HG02623 (cell line): ENCODE data around the gene KCP.
"Not testable (repeated sequence)": the region's sequence is repeated elsewhere in the genome, so short reads cannot be mapped to it uniquely, and the experiment has no call there.

ENCODE experiments used
- ATAC-seq: cut with Tn5 transposase; IDR thresholded peaks from one replicate; pipeline ENCODE4 v1.9.1; 2021; ENCODE audit warnings: moderate library complexity; ENCODE audit not compliant: unreplicated experiment

KCP gene

DNA sequence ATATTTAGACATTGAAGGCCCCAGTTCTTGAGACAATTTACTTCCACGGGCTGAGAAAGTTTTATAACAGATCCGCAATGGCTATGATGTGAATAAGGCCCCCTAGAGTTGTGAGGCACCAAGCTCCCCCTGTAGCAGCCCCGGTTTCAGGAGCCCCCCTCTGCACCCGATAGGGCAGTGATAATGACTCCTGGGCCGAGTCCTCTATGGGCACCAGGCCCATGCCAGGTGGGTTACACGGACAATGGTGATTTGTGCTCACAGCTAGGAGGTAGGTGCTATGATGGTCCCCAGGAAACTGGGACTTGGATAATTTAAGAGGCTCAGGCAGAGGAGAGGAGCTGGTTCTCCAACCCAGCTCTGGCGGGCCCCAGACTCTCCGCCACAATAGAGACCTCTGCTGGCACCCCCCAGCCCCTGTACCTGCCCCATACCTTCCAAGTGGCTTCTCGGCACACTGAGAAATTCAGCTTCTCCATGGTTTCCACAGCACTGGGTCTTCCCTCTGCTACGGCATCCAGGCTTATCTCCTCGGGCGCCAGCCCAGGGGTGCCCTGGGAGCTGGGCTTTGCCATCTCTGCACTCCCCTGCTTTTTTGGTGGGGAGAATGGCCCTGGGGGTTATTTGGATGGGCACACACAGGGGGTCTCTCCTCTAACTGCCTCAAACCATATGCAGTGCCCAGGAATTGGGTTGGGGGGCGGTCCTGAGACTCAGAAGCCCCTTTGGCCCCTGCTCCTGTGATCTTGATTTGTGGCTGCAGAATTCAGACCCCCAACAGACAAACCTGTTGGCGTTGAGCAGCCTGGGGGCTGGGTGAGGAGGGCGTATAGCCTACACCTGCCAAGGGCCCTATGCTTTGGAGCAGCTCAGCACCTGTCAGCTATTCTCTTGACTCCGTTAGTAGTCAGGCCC lies 12.2 kb upstream of the KCP start:
- ATAC-seq = no peak

DNA sequence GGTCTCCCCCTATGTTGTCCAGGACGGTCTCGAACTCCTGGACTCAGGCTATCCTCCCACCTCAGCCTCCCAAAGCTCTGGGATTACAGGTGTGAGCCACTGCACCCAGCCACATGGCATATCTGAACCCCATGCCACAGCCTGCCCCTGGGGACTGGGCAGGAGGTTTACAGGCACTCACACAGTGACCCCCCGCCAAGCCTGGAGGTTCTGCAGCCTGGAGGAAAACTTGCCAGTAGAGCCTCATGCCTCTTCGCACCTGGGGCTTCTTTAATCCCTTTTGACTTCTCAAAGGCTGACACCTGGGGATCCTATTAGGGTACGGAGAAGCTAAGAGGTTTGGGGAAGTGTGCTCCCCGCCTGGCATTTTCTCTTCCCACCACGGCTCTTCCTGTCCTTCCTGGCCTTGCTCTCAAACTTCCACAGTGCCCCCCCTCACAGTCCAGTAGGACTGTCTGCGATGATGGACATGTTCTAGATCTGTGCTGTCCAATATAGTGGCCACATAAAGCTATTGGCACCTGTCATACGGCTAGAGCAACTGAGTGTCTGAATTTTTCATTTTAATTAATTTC lies 11.4 kb upstream of the KCP start:
- no peak for ATAC-seq

DNA sequence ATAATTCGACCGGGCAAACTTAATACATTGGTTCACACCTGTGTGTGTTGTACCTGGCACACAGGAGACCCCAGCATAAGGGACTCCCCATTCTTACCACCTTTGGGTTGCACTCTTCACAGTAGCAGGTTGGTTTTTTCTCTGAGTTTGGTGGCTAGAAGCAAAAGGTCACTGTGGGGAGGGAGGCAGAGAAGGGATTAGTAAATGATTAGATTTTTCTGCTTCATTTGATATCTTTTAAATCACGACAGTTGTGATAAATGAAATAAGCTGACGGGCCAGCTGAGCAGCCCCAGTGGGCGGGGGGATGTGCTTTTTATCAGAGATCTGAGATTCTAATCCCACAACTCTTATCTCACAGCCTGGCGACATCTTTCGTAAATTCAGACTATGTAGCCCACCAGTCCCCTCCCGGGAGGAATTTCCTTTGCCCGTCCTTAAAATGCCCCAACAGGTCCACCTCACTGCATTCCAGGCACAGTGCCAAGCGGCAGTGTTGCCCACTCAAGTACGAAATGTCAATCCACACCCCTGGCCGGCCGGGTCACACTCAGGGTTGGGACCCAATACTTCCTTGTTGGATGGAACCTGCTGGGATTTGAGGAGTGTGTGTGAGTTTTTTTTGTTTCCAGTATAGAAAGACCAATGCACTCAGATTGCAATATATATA lies 10.5 kb upstream of the KCP start:
- ATAC-seq = no peak

DNA sequence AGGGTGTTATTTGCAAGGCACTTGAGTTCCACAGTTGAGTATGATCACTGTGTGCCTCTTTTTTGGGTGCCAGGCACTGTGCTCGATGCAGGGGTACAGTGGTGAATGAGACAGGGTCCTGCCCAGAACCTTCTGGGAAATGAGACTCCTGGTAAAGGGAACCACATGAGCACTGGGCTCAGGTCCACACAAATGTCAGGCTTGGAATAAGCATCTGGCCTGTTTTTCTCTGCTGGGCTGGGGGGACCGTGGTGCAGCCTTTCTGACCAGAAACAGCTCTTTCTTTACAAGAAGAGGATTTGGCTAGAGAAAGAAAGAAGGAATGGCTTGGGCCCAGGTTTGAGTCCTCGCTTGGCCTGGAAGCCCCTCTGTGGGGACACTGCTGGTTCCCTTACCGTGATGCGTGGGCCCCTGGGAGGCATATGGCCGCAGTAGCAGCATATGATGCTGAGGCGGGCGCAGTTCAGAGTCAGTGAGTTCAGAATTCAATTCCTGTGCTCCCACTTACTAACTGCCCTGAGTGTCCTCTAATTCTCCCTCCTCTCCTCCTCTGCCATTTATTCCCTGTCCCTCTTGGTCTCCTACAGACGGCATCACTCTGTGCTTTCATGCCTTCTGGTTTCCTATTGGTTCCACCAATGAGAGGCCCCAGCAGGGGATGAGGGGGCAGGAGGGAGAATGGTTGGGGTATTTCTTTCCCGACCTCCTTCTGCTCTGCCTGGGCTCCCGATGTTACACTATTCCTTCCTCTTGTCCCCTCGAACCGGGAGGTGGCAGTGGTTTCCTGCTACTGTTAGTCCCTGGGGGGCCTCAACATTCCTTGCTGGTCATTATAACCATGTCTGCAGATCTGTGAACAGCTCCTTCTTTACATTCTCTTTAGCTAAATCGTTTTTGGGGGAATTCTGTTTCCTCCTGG lies 9.6 kb upstream of the KCP start:
- ATAC-seq = no peak

DNA sequence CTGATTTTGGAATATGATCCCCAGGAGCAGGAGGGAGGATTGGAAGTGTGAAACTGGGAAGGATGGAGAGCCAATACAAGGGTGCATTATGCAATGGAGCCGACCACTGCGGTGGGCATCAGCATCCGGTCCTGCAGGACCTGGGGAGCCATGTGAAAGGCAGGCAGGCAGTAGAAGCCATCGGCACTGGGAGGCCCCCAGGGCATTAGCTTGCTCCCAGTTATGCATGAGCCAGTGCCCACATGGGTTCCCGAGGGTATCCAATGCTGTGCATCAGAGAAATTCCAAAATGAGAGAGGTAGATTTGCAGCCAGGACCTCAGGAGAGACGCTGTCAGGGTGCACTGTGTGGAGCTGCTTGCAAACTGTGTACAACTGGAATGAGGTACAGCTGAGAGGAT lies 8.7 kb upstream of the KCP start:
- ATAC-seq = no peak

DNA sequence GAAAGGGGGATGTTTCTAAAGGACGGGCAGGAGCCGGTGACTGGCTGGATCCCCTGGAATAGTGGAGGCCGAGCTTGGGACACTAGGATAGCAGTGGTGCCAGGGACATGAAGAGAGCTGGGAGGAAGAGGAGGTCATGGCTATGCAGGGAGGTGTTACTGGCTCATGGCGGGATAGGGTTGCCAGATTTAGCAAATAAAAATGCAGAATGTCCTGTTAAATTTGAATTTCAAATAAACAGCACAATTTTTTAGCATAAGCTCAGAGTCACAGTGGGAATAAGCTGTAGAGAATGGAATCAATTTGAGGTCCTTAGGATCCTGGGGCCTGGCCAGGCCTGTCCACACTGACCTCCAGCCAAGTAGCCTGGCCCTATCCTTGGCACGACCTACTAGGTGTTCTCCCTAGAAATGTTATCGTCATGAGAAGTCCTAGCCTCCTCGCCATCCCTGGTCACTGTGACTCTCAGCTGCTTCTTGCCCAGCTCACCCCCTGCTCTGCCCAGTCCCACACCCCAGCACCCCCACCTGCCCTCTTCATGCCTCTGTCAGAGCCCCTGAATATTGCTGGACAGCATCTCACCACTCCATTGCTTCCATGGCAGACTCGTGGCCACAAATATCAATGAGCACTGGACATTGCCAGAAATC lies 7.6 kb upstream of the KCP start:
- no peak for ATAC-seq

DNA sequence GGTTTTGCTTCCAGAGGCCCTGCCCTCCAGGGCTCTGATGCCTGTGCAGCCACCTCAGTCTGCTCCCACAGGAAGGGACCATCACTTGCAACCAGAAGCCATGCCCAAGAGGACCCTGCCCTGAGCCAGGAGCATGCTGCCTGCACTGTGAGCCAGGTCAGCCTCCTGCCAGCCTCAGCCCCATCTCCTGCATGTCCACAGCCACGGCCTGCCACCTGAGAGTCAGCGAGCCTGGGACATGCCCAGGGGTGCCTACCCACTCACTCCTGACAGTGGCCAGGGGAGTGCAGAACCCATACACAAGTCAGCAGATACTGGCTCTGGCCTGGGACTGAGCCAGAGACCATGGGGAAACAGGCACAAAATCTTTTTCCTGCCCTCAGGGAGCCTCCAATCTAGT lies 6.6 kb upstream of the KCP start:
- no peak for ATAC-seq

DNA sequence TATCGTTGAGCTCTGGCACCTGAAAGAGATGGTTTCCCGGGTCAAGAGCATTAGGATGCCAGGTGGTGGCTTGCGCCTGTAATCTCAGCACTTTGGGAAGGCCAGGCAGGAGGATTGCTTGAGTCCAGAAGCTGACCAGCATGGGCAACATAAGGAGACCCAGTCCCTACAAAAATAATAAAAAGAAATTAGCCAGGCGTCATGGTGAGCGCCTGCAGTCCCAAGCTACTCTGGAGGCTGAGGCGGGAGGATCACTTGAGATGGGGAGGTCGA lies 6.1 kb upstream of the KCP start:
- no peak for ATAC-seq

DNA sequence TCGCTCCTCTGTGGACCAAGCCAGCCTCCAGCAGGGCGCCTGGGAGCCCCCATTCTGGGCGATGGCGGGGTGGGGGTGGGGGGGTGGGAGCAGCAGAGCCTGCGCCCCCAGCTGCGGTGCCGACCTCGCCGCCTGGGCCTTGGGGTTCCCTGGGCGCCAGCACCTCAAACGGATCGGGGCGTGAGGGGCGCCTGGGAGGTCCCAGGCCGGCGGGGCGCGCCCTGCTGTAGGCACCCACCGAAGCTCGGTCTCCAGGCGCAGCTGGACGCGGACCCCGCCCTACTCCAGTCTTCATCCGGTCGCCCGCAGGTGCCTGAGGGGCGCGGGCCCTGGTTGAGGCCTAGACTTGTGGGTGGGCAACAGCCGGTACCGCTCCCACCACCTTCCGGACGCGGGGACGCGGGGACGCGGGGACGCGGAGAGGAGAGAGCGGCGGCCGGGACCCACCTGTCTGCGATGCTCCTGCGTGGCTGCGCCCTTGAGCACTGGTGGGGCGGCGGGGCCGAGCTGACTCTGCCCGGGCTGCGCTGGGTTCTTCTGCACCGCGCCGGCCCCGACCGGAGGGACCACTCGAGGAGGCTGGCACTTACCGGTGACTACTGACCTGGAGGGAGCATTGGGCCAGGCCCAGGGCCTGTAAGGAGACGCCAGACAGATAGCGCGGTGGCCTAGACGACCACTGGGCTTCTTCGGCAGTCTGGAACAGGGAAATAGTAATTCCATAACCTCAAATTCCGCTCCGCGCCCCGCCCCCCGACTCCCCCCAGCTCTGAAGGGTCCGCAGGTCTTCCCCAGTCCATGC lies 5.5 kb upstream of the KCP start:
- no peak for ATAC-seq

DNA sequence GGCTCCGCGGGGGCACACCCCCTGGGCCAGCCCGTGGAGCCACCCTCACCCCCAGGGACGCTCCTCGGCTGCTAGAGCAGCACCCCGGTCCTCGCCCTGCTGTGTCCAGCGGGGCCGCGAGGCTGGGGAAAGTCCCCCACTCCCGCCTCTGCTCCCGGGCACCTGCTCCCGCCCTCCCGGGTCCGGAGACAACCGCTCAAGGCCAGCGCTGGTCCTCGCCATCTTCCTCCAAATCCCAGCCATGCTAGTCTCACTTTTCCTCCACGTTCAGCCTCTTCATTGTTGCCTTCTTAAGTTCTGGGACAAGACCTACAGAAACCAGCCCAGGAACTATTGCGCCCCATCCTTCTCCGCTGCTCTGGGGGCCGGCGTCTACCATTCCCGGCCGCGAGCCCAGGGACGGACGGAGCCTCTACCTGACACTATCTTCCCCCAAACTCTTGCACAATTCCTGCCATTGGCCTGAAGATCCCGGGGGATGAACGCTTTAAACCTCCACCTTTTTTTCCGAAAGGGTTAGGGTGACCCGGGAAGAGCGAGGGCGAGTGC lies 4.8 kb upstream of the KCP start:
- no peak for ATAC-seq

DNA sequence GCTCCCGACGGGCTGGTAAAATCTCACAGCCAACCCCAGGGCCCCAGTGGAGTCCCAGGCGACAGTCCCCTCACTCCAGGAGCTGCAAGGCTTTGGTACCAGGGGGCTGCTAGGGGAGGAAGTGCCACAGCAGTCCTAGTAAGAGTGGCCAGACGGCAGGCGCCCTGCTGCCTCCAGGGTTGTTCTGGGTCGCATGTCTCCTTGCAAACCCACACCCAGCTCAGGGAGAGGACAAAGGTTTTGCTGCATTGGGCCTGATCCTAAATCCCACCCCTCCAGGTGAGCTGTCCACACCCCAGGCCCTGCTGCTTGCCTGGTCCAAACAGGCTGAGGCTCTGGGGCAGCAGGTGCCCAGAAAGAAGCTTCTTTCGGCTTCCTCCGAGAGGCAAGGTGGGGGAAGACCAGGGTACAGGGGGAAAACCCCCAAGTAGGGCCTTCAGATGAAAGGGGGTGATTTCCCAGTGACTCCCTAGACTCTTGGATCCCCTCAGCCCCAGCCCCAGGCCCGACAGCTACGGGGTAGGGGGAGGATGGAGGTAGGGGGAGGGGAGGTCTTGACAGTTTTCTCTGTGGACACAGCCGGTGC lies 4.2 kb upstream of the KCP start:
- ATAC-seq = peak; percentile 45

DNA sequence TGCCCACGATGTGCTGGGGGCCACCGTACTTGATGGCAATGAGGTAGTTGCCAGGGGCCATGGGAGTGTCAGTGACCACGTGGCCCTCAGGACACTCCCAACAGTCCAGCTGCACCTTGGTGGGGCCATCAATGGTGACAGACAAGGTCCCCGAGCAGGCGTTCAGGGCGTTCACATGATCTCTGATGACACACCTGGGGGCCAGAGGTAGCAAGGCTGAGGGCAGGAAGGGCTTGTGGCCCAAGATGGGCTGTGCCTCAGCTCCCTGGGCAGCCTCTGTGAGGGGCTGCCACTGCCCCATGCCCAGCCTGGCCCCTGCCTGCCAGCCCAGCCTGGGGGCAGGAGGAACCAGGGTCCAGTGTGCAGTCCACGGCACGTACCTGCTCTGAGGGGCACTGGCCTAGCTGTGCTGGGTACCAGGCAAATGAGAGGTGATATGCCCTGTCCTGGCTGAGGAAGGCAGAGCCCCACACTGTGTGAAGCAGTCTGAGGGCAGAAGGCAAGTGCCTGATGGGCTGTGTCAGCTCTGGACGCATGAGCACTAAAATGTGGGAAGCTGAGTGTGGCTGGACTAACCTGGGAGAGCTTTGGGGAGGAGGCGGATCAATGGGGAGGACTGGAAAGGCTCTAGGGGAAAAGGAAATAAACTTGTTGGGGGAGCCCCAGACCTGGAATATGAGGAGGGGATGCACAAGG lies 3.5 kb upstream of the KCP start:
- no peak for ATAC-seq

DNA sequence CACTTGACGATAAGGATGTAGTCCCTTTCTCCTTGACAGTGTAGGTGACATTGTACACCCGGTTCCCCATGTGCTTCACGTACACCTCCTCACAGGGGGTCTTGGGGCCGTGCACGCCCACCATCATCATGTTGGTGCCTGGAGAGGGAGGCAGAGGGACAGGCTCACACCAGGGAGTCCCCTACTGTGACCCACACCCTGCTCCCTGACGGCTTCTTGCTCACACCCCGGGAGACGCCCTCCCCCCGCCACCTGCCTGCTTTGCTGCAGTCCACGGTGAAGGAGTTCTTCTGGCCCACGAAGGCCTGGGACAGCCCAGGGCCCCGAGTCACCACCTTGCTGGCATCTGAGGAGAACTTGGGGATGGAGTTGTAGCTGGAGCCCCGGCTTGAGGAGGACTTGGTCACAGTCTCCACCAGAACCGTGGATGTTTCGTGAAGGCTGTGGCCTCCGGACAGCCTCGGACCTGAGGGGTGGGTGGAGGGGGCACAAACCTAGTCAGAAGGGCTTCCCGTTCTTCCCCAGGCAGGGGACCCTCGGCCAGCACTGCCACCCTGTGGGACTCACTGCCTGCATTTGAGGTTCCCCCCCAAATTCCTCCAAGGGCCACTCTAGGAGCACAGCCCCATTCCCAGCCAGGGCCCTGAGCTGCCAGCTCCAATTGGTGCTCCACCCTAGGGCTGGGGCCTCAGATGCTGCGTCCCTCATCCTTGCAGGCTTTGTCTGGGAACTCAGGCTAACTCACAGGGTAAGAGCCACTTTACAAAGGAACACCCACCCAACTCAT lies 2.4 kb upstream of the KCP start:
- not testable (repeated sequence) for ATAC-seq

DNA sequence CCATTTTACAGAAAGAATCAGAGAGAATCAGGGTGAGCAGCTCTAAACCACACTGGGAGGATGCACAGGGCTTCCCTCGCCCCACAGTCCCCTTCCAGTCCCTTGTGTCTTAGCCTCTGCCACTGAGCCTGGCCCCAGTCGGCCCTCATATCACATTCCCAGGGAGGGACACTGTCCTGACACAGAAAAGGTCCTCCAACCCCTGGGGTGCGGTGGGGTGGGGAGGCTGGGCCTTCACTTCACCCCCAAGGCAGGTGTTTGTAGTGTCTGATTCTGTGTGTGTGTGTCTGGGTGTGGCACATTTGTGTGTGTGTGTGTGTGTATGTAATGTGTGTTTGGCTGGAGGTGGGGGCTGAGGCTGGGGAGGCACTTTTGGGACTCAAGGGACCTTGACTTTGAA lies 1.8 kb upstream of the KCP start:
- no peak for ATAC-seq

DNA sequence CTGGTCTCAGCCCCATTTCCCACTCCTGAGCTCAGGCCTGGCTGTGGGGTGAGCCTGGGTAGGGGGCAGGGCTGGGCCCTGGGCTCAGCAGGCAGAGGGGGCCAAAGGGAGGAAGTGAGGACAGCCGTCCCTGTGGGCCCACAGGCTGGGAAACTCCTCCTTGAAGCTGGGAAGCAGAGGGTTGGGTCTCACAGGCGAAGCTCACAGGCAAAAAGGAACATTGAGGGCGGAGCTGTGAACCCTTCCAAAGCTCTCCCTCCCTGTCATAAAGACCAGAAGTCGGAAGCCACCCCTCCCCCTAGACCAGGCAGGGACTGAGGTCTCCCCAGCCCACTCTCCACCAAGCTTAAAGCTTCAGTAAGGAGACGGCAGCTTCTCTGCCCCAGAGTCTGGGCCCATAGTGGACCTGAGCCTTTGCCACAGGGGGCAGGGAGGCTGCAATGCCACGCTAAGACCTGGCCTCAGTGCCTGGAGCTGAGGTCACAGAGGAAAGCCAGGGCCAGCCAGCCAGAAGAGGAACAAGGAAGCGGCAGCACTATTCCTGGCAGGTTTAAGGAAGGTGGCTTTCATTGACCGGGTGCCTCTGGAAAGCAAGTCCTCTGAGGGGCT lies 1.0 kb upstream of the KCP start:
- ATAC-seq = no peak

DNA sequence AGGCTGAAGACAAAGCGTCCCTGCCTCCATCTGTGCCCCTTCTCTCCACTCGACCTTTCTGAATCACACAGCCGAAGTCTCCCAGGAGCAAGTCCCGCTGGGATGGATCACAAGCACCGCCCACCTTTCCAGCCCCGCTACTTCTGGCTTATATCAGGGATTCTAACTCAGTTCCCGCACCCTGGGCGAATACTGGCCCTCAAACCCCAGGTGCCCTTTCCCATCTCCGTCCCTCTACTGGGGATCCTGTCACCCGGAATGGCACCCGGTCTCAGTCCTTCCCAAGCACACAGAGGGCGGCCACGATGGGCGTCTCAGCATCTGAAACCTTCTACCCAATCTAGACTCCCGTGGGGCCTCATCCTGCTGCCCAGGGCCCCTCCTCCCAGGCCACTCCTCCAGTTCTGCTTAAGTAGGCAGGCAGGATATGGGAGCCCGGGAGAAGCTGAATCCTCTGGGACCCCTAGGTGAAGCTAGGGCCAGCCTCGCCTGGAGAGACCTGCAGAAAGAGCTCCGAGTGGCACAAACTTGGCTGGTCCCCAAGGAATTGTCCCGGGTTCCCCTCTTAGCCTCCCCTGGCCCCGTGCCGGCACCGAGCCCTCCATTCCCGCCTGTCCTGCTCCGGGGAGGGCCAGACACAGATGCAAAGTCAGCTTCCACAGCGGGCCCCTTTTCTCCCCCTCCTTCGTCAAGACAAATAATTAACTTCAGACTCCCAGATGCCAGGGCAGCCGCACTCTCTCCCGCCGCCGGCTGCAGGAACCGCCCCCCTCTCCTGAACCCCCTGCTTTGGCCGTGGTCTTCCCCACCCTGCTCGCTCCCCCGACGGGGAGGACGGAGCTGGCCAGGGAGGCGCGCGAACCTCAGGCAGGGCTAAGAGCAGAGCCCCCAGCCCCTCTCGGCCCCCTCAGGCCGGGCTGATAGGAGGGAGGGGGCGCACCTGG lies 612 bp downstream of the KCP start:
- ATAC-seq = no peak
